Transverse colon (tissue), 4 donors: ENCODE results near the gene BLOC1S6.

Experiments
- EP300 ChIP-seq: sonication (generic); formaldehyde crosslinking; IDR thresholded peaks from one replicate; pipeline ENCODE4 v1.6.1; 2017; ENCODE audit warnings: antibody characterized with exemption, low read depth
- POLR2A ChIP-seq: fragments of 450-650 bp; IDR thresholded peaks from one replicate; pipeline ENCODE4 v1.6.1; 2016; ENCODE audit warnings: antibody characterized with exemption, mild to moderate bottlenecking, moderate library complexity
- POLR2AphosphoS5 ChIP-seq, 3 donors: sonication (generic); formaldehyde crosslinking; IDR thresholded peaks; one replicate each; pipeline ENCODE4 v1.6.1; 2016; ENCODE audit warnings: antibody characterized with exemption in 3 of 3
- TF ChIP-seq, protein P1 (sequence below), 5 experiments: fragments of 200-600 bp in 3 of 5; fragments of 450-650 bp in 2 of 5; sonication (generic) in 3 of 5; IDR thresholded peaks; 1 replicate in 2 of 5; 2 replicates in 3 of 5; pipeline ENCODE4 v1.5.1; 2016 to 2017; ENCODE audit warnings: antibody characterized with exemption in 5 of 5, inconsistent platforms in 3 of 5, mild to moderate bottlenecking in 2 of 5, moderate library complexity in 1 of 5

DNA sequence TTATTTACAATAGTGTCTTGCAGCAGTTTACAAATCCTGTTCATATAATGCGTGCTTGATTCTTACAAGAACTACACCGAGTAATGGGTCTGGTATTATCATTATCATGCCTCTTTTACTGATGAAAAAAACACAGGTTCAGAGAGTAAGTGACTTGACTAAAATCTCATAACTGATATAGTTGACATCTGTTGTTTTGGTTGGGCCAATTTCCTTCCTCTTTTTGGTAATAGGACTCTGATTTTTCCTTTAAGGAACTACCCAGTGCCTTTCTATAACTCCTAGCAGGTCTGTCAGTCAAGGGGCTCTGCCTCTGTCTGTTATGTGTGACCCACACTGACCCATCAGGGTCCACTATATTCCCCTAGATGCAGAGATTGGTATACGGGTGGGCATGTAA is 14.6 kb upstream of the BLOC1S6 start:
- TF ChIP-seq, protein P1, sequence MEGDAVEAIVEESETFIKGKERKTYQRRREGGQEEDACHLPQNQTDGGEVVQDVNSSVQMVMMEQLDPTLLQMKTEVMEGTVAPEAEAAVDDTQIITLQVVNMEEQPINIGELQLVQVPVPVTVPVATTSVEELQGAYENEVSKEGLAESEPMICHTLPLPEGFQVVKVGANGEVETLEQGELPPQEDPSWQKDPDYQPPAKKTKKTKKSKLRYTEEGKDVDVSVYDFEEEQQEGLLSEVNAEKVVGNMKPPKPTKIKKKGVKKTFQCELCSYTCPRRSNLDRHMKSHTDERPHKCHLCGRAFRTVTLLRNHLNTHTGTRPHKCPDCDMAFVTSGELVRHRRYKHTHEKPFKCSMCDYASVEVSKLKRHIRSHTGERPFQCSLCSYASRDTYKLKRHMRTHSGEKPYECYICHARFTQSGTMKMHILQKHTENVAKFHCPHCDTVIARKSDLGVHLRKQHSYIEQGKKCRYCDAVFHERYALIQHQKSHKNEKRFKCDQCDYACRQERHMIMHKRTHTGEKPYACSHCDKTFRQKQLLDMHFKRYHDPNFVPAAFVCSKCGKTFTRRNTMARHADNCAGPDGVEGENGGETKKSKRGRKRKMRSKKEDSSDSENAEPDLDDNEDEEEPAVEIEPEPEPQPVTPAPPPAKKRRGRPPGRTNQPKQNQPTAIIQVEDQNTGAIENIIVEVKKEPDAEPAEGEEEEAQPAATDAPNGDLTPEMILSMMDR (IDR thresholded peaks at IDR 0.05), result no peak
- no peak for TF ChIP-seq POLR2AphosphoS5 (IDR thresholded peaks at IDR 0.05)
- no peak for TF ChIP-seq POLR2A
- no peak for TF ChIP-seq EP300
